GM21528 (cell line): Measurements from ENCODE around the gene IPCEF1.

Experiments
- ATAC-seq: cut with Tn5 transposase; IDR thresholded peaks from one replicate; pipeline ENCODE4 v1.9.1; 2021; ENCODE audit warnings: mild to moderate bottlenecking, moderate library complexity; ENCODE audit not compliant: unreplicated experiment, low FRiP score

Gene IPCEF1

DNA sequence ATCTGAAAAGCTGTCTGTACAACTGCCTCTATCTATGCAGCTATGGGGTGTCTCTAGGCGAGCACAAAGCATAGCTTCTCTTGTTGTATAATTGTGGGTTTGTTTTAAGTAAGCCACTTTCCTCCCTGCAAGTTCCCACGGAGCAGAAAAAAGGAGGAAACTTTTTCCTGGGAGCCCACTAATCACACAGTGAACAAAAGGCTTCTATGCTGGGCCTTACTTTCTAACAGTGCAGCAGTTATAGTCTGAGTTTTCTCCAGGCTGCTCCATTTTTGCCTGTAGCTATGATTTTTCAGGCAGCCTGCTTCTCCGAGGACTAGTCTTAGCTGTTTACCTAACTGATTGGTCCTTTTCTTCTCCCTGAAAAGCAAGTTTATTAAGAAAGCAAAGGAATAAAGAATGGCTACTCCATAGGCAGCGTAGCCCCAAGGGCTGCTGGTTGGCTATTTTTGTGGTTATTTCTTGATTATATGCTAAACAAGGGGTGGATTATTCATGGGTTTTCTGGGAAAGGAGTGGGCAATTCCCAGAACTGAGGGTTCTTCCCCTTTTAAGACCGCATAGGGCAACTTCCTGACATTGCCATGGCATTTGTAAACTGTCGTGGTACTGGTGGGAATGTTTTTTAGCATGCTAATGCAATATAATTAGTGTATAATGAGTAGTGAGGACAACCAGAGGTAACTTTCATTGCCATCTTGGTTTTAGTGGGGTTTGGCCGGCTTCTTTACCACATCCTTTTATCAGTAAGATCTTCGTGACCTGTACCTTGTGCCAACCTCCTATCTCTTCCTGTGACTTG, 233.2 kb downstream of the IPCEF1 start:
- ATAC-seq, result no peak

DNA sequence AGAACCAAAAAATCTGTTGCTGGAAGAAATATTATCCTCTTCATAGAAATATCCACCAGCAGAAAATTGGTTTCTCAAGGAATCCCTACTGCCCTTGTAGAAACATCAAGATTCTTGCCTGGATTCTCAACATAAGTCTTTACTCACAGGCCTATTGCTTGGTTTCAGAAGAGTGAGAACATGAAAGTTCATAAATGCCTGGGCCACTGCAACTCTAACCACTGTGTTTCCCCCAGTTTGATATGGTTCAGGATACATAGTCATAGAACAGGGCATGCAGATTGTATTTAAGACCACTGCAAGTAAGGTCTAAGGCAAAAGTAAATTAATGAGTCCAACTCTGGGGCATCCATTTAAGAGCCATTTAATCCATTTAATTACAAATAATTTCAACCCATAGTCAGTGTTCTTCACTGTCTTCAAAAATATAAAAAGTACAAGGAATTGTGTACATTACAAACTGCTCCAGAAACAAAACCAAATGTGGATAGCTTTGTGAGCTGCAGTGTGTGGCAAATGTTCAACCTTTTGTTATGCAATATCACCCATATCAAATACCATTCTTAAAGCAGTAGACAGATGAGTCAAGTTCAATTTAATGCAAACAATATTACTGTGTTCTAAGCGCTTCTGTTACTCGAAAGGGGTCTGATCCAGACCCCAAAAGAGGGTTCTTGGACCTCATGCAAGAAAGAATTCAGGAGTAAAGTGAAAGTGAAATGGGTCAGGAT, 234.2 kb downstream of the IPCEF1 start:
- no peak for ATAC-seq

DNA sequence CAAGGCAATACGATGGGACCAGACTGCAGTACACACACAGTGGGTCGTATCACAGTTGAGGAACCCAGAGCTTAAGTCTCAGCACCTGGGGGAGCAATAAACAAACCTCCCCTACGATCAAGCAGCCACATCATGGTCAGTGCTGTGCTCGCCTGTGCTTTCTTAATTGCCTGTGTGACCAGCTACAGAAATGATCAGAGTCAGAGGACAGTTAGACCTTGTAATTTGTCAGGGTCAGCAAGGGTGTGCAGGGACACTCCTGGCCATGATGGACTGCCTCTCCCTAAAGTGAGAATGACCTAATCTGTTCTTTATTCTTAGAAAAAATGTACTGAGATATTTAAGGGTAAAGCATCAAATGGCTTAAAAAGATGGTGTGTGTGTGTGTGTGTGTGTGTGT, 239.1 kb downstream of the IPCEF1 start:
- ATAC-seq, result no peak

DNA sequence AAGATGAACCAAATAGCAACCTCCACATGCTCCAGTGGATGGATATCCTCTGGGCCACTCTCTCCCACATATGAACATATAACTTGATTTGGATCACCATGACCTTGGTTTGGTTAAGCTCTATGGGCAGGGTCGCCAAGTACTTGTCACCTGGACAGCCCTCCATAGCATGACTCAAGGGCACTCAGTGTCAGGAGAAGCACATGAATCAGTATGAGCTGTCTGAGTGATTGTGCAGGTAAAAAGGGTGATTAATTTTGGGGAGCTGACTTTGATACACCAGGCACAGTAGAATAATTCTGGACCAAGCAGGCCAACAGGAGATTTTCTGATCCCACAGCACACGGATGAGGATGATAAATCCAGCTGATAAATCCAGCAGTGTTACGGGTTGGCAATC, 243.2 kb downstream of the IPCEF1 start:
- ATAC-seq, result no peak

GRCh38 chr6:154112181-154112809, 244.3 kb downstream of the IPCEF1 start:
- ATAC-seq, result no peak

- ATAC-seq, result no peak
Measured at GRCh38 chr6:154111025-154111424, 245.6 kb downstream of the IPCEF1 start.

GRCh38 chr6:154106251-154106650, 250.4 kb downstream of the IPCEF1 start:
- no peak for ATAC-seq
